ENCODE results near the gene NSD2. TPM values are rescaled to one million over a fixed set of nuclear protein-coding genes. Genes with fewer than 3 reads are reported as not detected.

The NSD2 gene
- total RNA-seq, 4 donors from 2014 or later: 17.3 to 23.6 (median 19.4) TPM

DNA sequence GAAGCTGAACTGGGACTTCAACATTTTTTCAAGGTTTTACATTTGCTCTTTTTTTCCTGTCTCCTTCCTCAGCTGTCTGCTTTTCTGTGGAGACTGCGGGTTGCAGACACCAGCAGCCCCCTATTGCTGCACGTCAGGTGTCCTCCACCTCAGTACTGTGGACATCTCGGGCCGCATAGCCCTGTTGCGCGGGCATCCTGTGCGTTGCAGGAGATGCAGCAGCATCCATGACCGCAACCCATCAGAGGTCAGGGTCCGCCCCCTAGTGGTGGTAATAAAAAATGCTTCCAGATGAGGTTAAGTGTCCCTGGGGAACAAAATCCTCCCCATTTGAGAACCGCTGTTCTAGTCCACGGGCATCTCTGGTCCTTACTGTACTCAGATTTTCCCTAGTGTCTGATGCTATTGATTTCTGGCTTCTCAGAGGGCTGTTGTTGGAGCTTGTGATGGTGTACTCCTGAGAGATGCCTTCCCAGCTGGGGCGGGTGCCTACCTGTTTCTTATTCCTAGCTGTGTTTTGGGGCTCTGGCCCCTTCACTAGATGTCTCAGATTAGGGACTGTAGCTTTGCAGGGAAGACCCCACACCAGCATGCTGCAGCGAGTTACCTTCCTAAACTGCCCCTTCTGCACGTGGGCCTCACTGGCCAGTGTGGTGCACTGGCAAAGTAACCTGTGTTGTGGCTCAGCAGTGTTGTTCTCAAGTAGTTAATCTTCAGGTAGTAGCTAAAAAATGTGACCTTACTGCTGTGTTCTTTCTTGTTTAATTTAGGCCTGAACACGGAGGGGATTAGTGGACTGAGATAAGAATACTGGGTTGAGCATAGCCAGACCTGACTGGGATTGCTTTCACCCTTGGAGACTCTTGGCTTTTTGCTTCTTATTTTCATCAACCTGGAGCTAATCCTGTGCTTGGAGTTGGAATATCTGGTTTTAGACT is 28.2 kb downstream of the NSD2 start:
- DNase-seq (ENCODE audit: low spot score in 2 of 2): peak; percentile 59 to 91
- H3K4me3 ChIP-seq (ENCODE audit: low read depth, poor library complexity, severe bottlenecking): no peak overlapping the region
- intact Hi-C loops (cut with DNase I; ENCODE audit: low total_unique reads): loop anchor here (5.0 to 10.0 kb wide), 2 partner anchors 95 to 152 kb away; no protein-coding TSS in a partner anchor
- WGBS, 2 donors: 28% methylated on average over 15 of the region's 15 CpGs
- TF ChIP-seq, protein P1, sequence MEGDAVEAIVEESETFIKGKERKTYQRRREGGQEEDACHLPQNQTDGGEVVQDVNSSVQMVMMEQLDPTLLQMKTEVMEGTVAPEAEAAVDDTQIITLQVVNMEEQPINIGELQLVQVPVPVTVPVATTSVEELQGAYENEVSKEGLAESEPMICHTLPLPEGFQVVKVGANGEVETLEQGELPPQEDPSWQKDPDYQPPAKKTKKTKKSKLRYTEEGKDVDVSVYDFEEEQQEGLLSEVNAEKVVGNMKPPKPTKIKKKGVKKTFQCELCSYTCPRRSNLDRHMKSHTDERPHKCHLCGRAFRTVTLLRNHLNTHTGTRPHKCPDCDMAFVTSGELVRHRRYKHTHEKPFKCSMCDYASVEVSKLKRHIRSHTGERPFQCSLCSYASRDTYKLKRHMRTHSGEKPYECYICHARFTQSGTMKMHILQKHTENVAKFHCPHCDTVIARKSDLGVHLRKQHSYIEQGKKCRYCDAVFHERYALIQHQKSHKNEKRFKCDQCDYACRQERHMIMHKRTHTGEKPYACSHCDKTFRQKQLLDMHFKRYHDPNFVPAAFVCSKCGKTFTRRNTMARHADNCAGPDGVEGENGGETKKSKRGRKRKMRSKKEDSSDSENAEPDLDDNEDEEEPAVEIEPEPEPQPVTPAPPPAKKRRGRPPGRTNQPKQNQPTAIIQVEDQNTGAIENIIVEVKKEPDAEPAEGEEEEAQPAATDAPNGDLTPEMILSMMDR (IDR thresholded peaks at IDR 0.05): peak in 1 of 3 donors; percentile 41
- TF ChIP-seq POLR2A (IDR thresholded peaks at IDR 0.05): no peak

DNA sequence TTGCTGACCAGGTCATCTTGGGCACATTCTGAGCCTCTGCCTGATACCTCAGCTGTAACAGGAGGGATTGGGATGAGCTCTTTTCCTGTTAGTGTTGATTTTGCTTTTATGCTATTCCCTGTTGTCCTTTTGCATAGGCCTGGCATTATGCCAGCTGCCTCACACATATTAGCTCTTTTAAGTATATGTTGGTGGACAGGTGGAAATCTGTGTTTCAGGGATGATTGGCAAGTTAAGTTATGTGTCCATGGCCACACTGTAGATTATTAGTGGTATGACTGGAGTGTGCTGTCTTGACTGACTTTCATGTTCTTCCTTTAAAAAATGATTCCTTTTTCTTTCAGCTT is 28.9 kb downstream of the NSD2 start:
- TF ChIP-seq POLR2A (IDR thresholded peaks at IDR 0.05): no peak
- TF ChIP-seq, protein P1 (IDR thresholded peaks at IDR 0.05): no peak
- no peak overlapping the region for H3K4me3 ChIP-seq (ENCODE audit: low read depth, poor library complexity, severe bottlenecking)
- intact Hi-C loops (cut with DNase I; ENCODE audit: low total_unique reads): loop anchor here (10.0 kb wide), 1 partner anchor 95 kb away; no protein-coding TSS in a partner anchor
- no peak for DNase-seq (ENCODE audit: low spot score in 2 of 2)

DNA sequence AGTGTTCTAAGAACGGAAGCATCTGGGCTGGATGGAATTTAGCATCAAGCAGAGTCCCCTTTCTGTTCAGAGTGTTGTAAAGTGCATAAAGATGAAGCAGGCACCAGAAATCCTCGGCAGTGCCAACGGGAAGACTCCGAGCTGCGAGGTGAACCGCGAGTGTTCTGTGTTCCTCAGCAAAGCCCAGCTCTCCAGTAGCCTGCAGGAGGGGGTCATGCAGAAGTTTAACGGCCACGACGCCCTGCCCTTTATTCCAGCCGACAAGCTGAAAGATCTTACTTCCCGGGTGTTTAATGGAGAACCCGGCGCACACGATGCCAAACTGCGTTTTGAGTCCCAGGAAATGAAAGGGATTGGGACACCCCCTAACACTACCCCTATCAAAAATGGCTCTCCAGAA is 29.4 kb downstream of the NSD2 start:
- TF ChIP-seq, protein P1 (IDR thresholded peaks at IDR 0.05): no peak
- TF ChIP-seq POLR2A (IDR thresholded peaks at IDR 0.05): no peak
- H3K4me3 ChIP-seq (ENCODE audit: low read depth, poor library complexity, severe bottlenecking): no peak overlapping the region
- DNase-seq (ENCODE audit: low spot score in 2 of 2): no peak
- WGBS, 2 donors: 86 to 91% methylated on average over 16 of the region's 16 CpGs
- intact Hi-C loops (cut with DNase I; ENCODE audit: low total_unique reads): loop anchor here (10.0 kb wide), 1 partner anchor 96 kb away; no protein-coding TSS in a partner anchor

DNA sequence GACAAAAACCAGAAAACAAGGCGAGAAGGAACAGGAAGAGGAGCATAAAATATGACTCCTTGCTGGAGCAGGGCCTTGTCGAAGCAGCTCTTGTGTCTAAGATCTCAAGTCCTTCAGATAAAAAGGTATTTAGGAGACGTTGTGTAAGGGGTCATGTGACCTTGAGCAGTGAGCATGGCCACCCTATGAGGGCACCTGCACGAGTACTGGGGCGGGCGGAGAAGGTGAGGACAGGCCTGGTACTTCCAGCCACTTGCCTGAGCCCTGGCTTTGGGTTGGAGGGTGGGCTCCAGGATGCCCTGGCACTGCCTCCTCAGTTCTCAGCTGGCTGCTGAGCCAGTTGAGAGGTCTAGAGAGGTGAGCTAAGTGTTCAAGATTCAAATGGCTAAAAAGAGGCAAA is 29.9 kb downstream of the NSD2 start:
- 83 to 90% methylated on average over 6 of the region's 6 CpGs for WGBS, 2 donors
- intact Hi-C loops (cut with DNase I; ENCODE audit: low total_unique reads): loop anchor here (10.0 kb wide), 1 partner anchor 96 kb away; no protein-coding TSS in a partner anchor
- no peak overlapping the region for H3K4me3 ChIP-seq (ENCODE audit: low read depth, poor library complexity, severe bottlenecking)
- DNase-seq (ENCODE audit: low spot score in 2 of 2): no peak
- TF ChIP-seq POLR2A (IDR thresholded peaks at IDR 0.05): no peak
- TF ChIP-seq, protein P1 (IDR thresholded peaks at IDR 0.05): no peak

DNA sequence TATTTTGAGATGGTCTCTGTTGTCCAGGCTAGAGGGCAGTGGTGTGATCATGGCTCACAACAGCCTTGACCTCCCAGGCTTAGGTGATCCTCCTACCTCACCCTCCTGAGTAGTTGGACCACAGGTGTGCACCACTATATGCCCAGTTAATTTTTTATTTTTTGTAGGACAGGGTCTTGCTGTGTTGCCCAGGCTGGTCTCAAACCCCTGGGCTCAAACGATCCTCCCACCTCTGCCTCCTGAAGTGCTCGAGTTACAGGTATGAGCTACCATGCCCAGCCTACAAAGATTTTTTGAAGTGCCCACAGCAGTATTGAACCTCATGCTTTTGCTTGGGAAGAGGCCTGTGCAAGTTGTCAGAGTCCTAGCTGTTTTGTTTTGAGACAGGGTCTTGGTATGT is 31.1 kb downstream of the NSD2 start:
- intact Hi-C loops (cut with DNase I; ENCODE audit: low total_unique reads): loop anchor here (10.0 kb wide), 1 partner anchor 97 kb away; no protein-coding TSS in a partner anchor
- 88 to 97% methylated on average over 2 of the region's 2 CpGs for WGBS, 2 donors
- H3K4me3 ChIP-seq (ENCODE audit: low read depth, poor library complexity, severe bottlenecking): no peak overlapping the region
- DNase-seq (ENCODE audit: low spot score in 2 of 2): no peak
- TF ChIP-seq POLR2A (IDR thresholded peaks at IDR 0.05): no peak
- TF ChIP-seq, protein P1 (IDR thresholded peaks at IDR 0.05): no peak
